GM06990 (cell line): ENCODE results near the gene IQSEC3.

ENCODE experiments used
- DNase-seq: peaks from one replicate; pipeline ENCODE4 v3.0.0-alpha.2; 2011; ENCODE audit not compliant: insufficient read length; ENCODE audit errors: extremely low read depth
- H3K27me3 ChIP-seq: replicated peaks from 2 replicates; pipeline ENCODE4 v1.6.0; 2011; ENCODE audit warnings: low read length; ENCODE audit not compliant: control insufficient read depth, insufficient read depth
- H3K36me3 ChIP-seq: 2 replicates; pipeline ENCODE4 v1.5.1; 2011; ENCODE audit warnings: low read length; ENCODE audit not compliant: control insufficient read depth, insufficient read depth
- H3K4me3 ChIP-seq: replicated peaks from 2 replicates; pipeline ENCODE4 v1.5.1; 2011; ENCODE audit warnings: low read depth, mild to moderate bottlenecking, control low read depth, low read length
- CTCF ChIP-seq: IDR thresholded peaks from 2 replicates; pipeline ENCODE4 v1.5.1; 2011; ENCODE audit warnings: low read length, control low read depth, mild to moderate bottlenecking, inconsistent platforms; ENCODE audit not compliant: insufficient read depth, poor library complexity, severe bottlenecking

IQSEC3 gene

GRCh38 chr12:87315-87714, 20.7 kb downstream of the IQSEC3 start:
- no peak overlapping the region for H3K4me3 ChIP-seq
- peaks cover 4% of the 10 kb centered on the region for H3K27me3 ChIP-seq
- H3K36me3 ChIP-seq = no peaks in the 10 kb centered on the region
- TF ChIP-seq CTCF = no peak
- DNase-seq = no peak

GRCh38 chr12:87856-88255, 21.3 kb downstream of the IQSEC3 start:
- no peak overlapping the region for H3K4me3 ChIP-seq
- peaks cover 1% of the 10 kb centered on the region; the same call in 1 of the 2 replicates for H3K27me3 ChIP-seq
- DNase-seq = no peak
- no peak for TF ChIP-seq CTCF
- H3K36me3 ChIP-seq = no peaks in the 10 kb centered on the region

GRCh38 chr12:89653-90052, 23.1 kb downstream of the IQSEC3 start:
- no peak for DNase-seq
- Histone ChIP-seq H3K27me3 (peaks cover 1% of the 10 kb centered on the region; the same call in 1 of the 2 replicates), H3K4me3 (no peak overlapping the region), H3K36me3 (no peaks in the 10 kb centered on the region)
- TF ChIP-seq CTCF = no peak

- TF ChIP-seq CTCF = no peak
- DNase-seq = no peak
- Histone ChIP-seq H3K36me3 (no peaks in the 10 kb centered on the region), H3K27me3 (no peaks in the 10 kb centered on the region), H3K4me3 (no peak overlapping the region)
Measured at GRCh38 chr12:91213-91612, 24.6 kb downstream of the IQSEC3 start.

- Histone ChIP-seq H3K27me3 (no peaks in the 10 kb centered on the region), H3K36me3 (no peaks in the 10 kb centered on the region), H3K4me3 (no peak overlapping the region)
- no peak for TF ChIP-seq CTCF
- DNase-seq = no peak
Measured at GRCh38 chr12:93266-94005, 26.9 kb downstream of the IQSEC3 start.
